Anterior cingulate cortex (tissue), 58 donors: ENCODE measurements around the gene PTK7.
"Not testable (repeated sequence)": the region's sequence is repeated elsewhere in the genome, so short reads cannot be mapped to it uniquely, and the experiment has no call there.

Experiments used
- DNase-seq, 58 donors: peaks; one replicate each; lab custom pipeline; 2025; lab: John Stamatoyannopoulos, UW

The PTK7 gene

GRCh38 chr6:43081922-43082321 lies 5.8 kb downstream of the PTK7 start:
- DNase-seq, result not testable (repeated sequence)

- DNase-seq, result peak in 1 of 58 donors; percentile 4
Measured at GRCh38 chr6:43082806-43083655, 6.9 kb downstream of the PTK7 start.

GRCh38 chr6:43086022-43086658 lies 10.0 kb downstream of the PTK7 start:
- no peak for DNase-seq

- no peak for DNase-seq
Measured at GRCh38 chr6:43088654-43089056, 12.5 kb downstream of the PTK7 start.

GRCh38 chr6:43089467-43089866 lies 13.4 kb downstream of the PTK7 start:
- DNase-seq, result no peak

GRCh38 chr6:43089874-43090558 lies 13.9 kb downstream of the PTK7 start:
- no peak for DNase-seq

- DNase-seq, result no peak
Measured at GRCh38 chr6:43090559-43090956, 14.4 kb downstream of the PTK7 start.

GRCh38 chr6:43091020-43091419 lies 14.9 kb downstream of the PTK7 start:
- no peak for DNase-seq

- DNase-seq, result no peak
Measured at GRCh38 chr6:43091436-43091991, 15.4 kb downstream of the PTK7 start.

GRCh38 chr6:43092635-43093034 lies 16.5 kb downstream of the PTK7 start:
- DNase-seq, result no peak

- DNase-seq, result peak in 2 of 58 donors; percentile 24 to 25
Measured at GRCh38 chr6:43093436-43094289, 17.5 kb downstream of the PTK7 start.

- DNase-seq, result no peak
Measured at GRCh38 chr6:43095939-43096338, 19.8 kb downstream of the PTK7 start.

- DNase-seq, result peak in 9 of 58 donors; percentile 8 to 49 (median 13)
Measured at GRCh38 chr6:43096451-43097097, 20.5 kb downstream of the PTK7 start.

GRCh38 chr6:43097098-43097489 lies 21.0 kb downstream of the PTK7 start:
- DNase-seq, result no peak

- DNase-seq, result no peak
Measured at GRCh38 chr6:43097502-43097901, 21.4 kb downstream of the PTK7 start.

GRCh38 chr6:43101497-43101896 lies 25.4 kb downstream of the PTK7 start:
- no peak for DNase-seq

GRCh38 chr6:43103253-43103876 lies 27.3 kb downstream of the PTK7 start:
- DNase-seq, result no peak

GRCh38 chr6:43105538-43106222 lies 29.6 kb downstream of the PTK7 start:
- no peak for DNase-seq
